Natural killer cell (primary cell): ENCODE data around the gene CCDC194. TPM values are rescaled to one million over a fixed set of nuclear protein-coding genes. Genes with fewer than 3 reads are reported as not detected.

Experiments used
- ATAC-seq, 3 donors: fragments of 150-1000 bp in 2 of 3; fragments of 200-7000 bp in 1 of 3; cut with Tn5 transposase; 1 replicate in 1 of 3; 2 replicates in 2 of 3; pipeline ENCODE4 v1.10.0; 2021; ENCODE audit warnings: mild to moderate bottlenecking in 2 of 3, moderate library complexity in 2 of 3
- DNase-seq, 2 donors: peaks; one replicate each; pipeline versions ENCODE4 v3.0.0 to v3.0.0-alpha.2; 2013 to 2021; ENCODE audit warnings: mixed read lengths in 1 of 2
- H3K27ac ChIP-seq: one replicate; pipeline ENCODE4 v1.5.1; 2013; ENCODE audit warnings: mild to moderate bottlenecking, low read length
- H3K27me3 ChIP-seq: one replicate; pipeline ENCODE4 v1.6.1; 2013; ENCODE audit warnings: low read length; ENCODE audit not compliant: control insufficient read depth, insufficient read depth
- H3K36me3 ChIP-seq: one replicate; pipeline ENCODE4 v1.6.1; 2013; ENCODE audit warnings: low read length; ENCODE audit not compliant: control insufficient read depth, insufficient read depth
- H3K4me1 ChIP-seq: one replicate; pipeline ENCODE4 v1.6.1; 2013; ENCODE audit warnings: low read length; ENCODE audit not compliant: control insufficient read depth, insufficient read depth
- H3K4me3 ChIP-seq: one replicate; pipeline ENCODE4 v1.5.1; 2013; ENCODE audit warnings: low read length
- H3K9me3 ChIP-seq: one replicate; pipeline ENCODE4 v1.6.1; 2013; ENCODE audit warnings: low read length; ENCODE audit not compliant: control insufficient read depth, insufficient read depth
- H3K27ac Mint-ChIP-seq, 2 donors: one replicate each; pipeline ENCODE4 v1.8.0; 2022; ENCODE audit warnings: mild to moderate bottlenecking in 2 of 2, mixed read lengths in 2 of 2, moderate library complexity in 1 of 2
- H3K27me3 Mint-ChIP-seq, 2 donors: one replicate each; pipeline ENCODE4 v1.8.0; 2022; ENCODE audit warnings: low read depth in 2 of 2, mixed read lengths in 2 of 2
- H3K36me3 Mint-ChIP-seq: one replicate; pipeline ENCODE4 v1.8.0; 2022; ENCODE audit warnings: mixed read lengths
- H3K4me1 Mint-ChIP-seq, 2 donors: one replicate each; pipeline ENCODE4 v1.8.0; 2022; ENCODE audit warnings: mixed read lengths in 2 of 2
- H3K4me3 Mint-ChIP-seq: one replicate; pipeline ENCODE4 v1.8.0; 2022; ENCODE audit warnings: mild to moderate bottlenecking, moderate library complexity, mixed read lengths
- H3K9me3 Mint-ChIP-seq, 2 donors: one replicate each; pipeline ENCODE4 v1.8.0; 2022; ENCODE audit warnings: mixed read lengths in 2 of 2
- CTCF ChIP-seq: fragments of 200-600 bp; IDR thresholded peaks from one replicate; pipeline ENCODE4 v1.8.0; 2022; ENCODE audit warnings: antibody characterized with exemption
- WGBS: methylation state at CpG from one replicate; pipeline ENCODE4 v1.1.7; 2013; ENCODE audit warnings: missing lambda C conversion rate; ENCODE audit not compliant: insufficient coverage; 5-methylcytosine and 5-hydroxymethylcytosine counted together
- intact Hi-C: fragments of 100-400 bp; cut with micrococcal nuclease; formaldehyde crosslinking; loops from one replicate; pipeline ENCODE4 v1.14.2; 2022
- total RNA-seq, 4 donors: library from RNA; stranded (reverse); fragments of 120-200 nt in 1 of 4; gene quantifications; one replicate each; pipeline versions ENCODE4 v1.2.3 to v1.2.4, GENCODE V29; 2013 to 2022

CCDC194 gene
- total RNA-seq, 3 donors from 2014 or later (not counting 1 experiment from before 2014, with no cell fraction given) = 2.7 TPM; not detected in 1

- no peak overlapping the region for H3K27ac ChIP-seq
- no peak overlapping the region for H3K4me3 Mint-ChIP-seq
Observed at GRCh38 chr19:17358395-17358794, 35.6 kb downstream of the CCDC194 start.

GRCh38 chr19:17357724-17358123 lies 36.3 kb downstream of the CCDC194 start:
- 92% methylated on average over 9 of the region's 11 CpGs for WGBS
- Histone ChIP-seq H3K4me3 (no peak overlapping the region), H3K36me3 (no peaks in the 10 kb centered on the region), H3K27ac (no peak overlapping the region), H3K4me1 (no peaks in the 10 kb centered on the region), H3K9me3 (no peaks in the 10 kb centered on the region), H3K27me3 (no peaks in the 10 kb centered on the region)
- peaks cover 0 to 11% of the 10 kb centered on the region in 2 donors for H3K27me3 Mint-ChIP-seq
- no peaks in the 10 kb centered on the region for H3K4me1 Mint-ChIP-seq
- DNase-seq (no peak), ATAC-seq (no peak)
- H3K9me3 Mint-ChIP-seq = no peaks in the 10 kb centered on the region
- no peak overlapping the region for H3K4me3 Mint-ChIP-seq
- TF ChIP-seq CTCF = no peak
- H3K27ac Mint-ChIP-seq = no peak overlapping the region
- intact Hi-C loops = no loop called here
- no peaks in the 10 kb centered on the region for H3K36me3 Mint-ChIP-seq

More at GRCh38 chr19:17358395-17358794, 35.6 kb downstream of the CCDC194 start:
- no peak for TF ChIP-seq CTCF
- ATAC-seq = no peak
- Histone ChIP-seq H3K36me3 (no peaks in the 10 kb centered on the region), H3K4me3 (no peak overlapping the region), H3K27me3 (no peaks in the 10 kb centered on the region), H3K9me3 (no peaks in the 10 kb centered on the region), H3K4me1 (no peaks in the 10 kb centered on the region)
- intact Hi-C loops = no loop called here
- Mint-ChIP-seq H3K27ac (no peak overlapping the region), H3K27me3 (peaks cover 0 to 8% of the 10 kb centered on the region in 2 donors), H3K36me3 (no peaks in the 10 kb centered on the region), H3K4me1 (no peaks in the 10 kb centered on the region), H3K9me3 (no peaks in the 10 kb centered on the region)
- 87% methylated on average over 7 of the region's 7 CpGs for WGBS
- no peak for DNase-seq

- Mint-ChIP-seq H3K27me3 (peaks cover 0 to 11% of the 10 kb centered on the region in 2 donors), H3K9me3 (no peaks in the 10 kb centered on the region), H3K27ac (no peak overlapping the region), H3K4me3 (no peak overlapping the region), H3K4me1 (no peaks in the 10 kb centered on the region), H3K36me3 (no peaks in the 10 kb centered on the region)
- H3K36me3 ChIP-seq = no peaks in the 10 kb centered on the region
- no peak for DNase-seq
- 87% methylated on average over 7 of the region's 7 CpGs for WGBS
- no peaks in the 10 kb centered on the region for H3K4me1 ChIP-seq
- no peak for TF ChIP-seq CTCF
- no peak overlapping the region for H3K27ac ChIP-seq
- H3K27me3 ChIP-seq = no peaks in the 10 kb centered on the region
- intact Hi-C loops = no loop called here
- ATAC-seq = no peak
- H3K9me3 ChIP-seq = no peaks in the 10 kb centered on the region
- no peak overlapping the region for H3K4me3 ChIP-seq
Observed at GRCh38 chr19:17357078-17357666, 36.8 kb downstream of the CCDC194 start.

- Mint-ChIP-seq H3K27ac (no peak overlapping the region), H3K36me3 (no peaks in the 10 kb centered on the region), H3K4me3 (no peak overlapping the region), H3K27me3 (peaks cover 0 to 22% of the 10 kb centered on the region in 2 donors), H3K9me3 (no peaks in the 10 kb centered on the region), H3K4me1 (no peaks in the 10 kb centered on the region)
- Histone ChIP-seq H3K36me3 (no peaks in the 10 kb centered on the region), H3K4me3 (no peak overlapping the region), H3K4me1 (peaks cover 6% of the 10 kb centered on the region), H3K9me3 (no peaks in the 10 kb centered on the region), H3K27me3 (peaks cover 2% of the 10 kb centered on the region), H3K27ac (no peak overlapping the region)
- WGBS = 91% methylated on average over 8 of the region's 8 CpGs
- DNase-seq (no peak), ATAC-seq (no peak)
- intact Hi-C loops = no loop called here
- TF ChIP-seq CTCF = no peak
Observed at GRCh38 chr19:17353386-17353785, 40.6 kb downstream of the CCDC194 start.
